Bronchial epithelial cell (primary cell): Measurements from ENCODE around the gene TCEA2. TPM values are rescaled to one million over a fixed set of nuclear protein-coding genes. Genes with fewer than 3 reads are reported as not detected.

Source experiments
- DNase-seq: peaks from one replicate; pipeline ENCODE4 v3.0.0-alpha.2; 2010; ENCODE audit warnings: low read depth
- FAIRE-seq: peaks from 2 replicates; lab custom pipeline; 2011; peaks lifted over from hg19 to GRCh38; lab: Jason Lieb, UNC
- H3K27me3 ChIP-seq: 2 replicates; pipeline ENCODE4 v1.5.1; 2011; ENCODE audit warnings: low read length; ENCODE audit not compliant: control insufficient read depth, insufficient read depth
- H3K36me3 ChIP-seq: 2 replicates; pipeline ENCODE4 v1.5.1; 2011; ENCODE audit warnings: low read length; ENCODE audit not compliant: control insufficient read depth, insufficient read depth
- H3K4me3 ChIP-seq: 2 replicates; pipeline ENCODE4 v1.5.1; 2011; ENCODE audit warnings: mild to moderate bottlenecking, low read depth, low read length, control low read depth
- CTCF ChIP-seq: IDR thresholded peaks from 2 replicates; pipeline ENCODE4 v1.5.1; 2011; ENCODE audit warnings: mild to moderate bottlenecking, moderate library complexity, low read length, control low read depth, inconsistent platforms; ENCODE audit not compliant: insufficient read depth, severe bottlenecking
- total RNA-seq: library from RNA; depleted of rRNA; stranded (reverse); fragments of >200 nt; gene quantifications from 2 replicates; pipeline ENCODE4 v1.2.1, GENCODE V29; 2014

TCEA2 gene
- total RNA-seq, 1 donor from 2014 or later, result 5.5 TPM

DNA sequence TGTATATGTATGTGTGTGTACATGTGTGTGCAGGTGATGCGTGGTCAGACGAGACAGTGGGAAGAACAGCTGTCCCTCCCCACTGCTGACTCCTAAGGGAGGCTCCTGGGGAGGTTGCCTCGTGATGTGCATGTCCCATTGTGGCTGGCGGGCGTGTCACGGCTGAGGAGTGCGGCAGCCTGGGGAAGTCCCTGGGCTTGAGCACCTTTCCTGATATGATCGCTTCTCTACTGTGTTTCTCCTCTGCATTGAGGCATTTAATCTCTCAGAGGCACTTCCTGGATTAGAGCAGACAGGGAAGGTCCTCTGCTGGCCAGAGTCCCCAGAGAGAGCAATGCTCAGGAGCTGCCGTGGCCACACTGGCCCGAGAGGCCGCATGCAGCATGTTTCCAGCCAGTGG, 32.9 kb downstream of the TCEA2 start:
- FAIRE-seq, result no peak
- DNase-seq, result no peak
- peaks cover 7% of the 10 kb centered on the region for H3K27me3 ChIP-seq
- H3K36me3 ChIP-seq, result no peaks in the 10 kb centered on the region
- no peak for TF ChIP-seq CTCF
- H3K4me3 ChIP-seq, result no peak overlapping the region

GRCh38 chr20:64096535-64096934, 33.5 kb downstream of the TCEA2 start:
- DNase-seq (no peak), FAIRE-seq (no peak)
- H3K4me3 ChIP-seq, result no peak overlapping the region
- H3K36me3 ChIP-seq, result no peaks in the 10 kb centered on the region
- no peak for TF ChIP-seq CTCF
- peaks cover 11% of the 10 kb centered on the region for H3K27me3 ChIP-seq

GRCh38 chr20:64098471-64099013, 35.5 kb downstream of the TCEA2 start:
- H3K36me3 ChIP-seq, result no peaks in the 10 kb centered on the region
- FAIRE-seq (no peak), DNase-seq (no peak)
- TF ChIP-seq CTCF, result no peak
- peaks cover 19% of the 10 kb centered on the region for H3K27me3 ChIP-seq
- no peak overlapping the region for H3K4me3 ChIP-seq

GRCh38 chr20:64099086-64099786, 36.2 kb downstream of the TCEA2 start:
- H3K36me3 ChIP-seq, result no peaks in the 10 kb centered on the region
- no peak overlapping the region for H3K4me3 ChIP-seq
- no peak for TF ChIP-seq CTCF
- H3K27me3 ChIP-seq, result peaks cover 19% of the 10 kb centered on the region
- DNase-seq, result no peak
- no peak for FAIRE-seq

- DNase-seq (no peak), FAIRE-seq (no peak)
- Histone ChIP-seq H3K36me3 (no peaks in the 10 kb centered on the region), H3K4me3 (no peak overlapping the region), H3K27me3 (peaks cover 19% of the 10 kb centered on the region)
- no peak for TF ChIP-seq CTCF
Observed at GRCh38 chr20:64099880-64100565, 37.0 kb downstream of the TCEA2 start.

DNA sequence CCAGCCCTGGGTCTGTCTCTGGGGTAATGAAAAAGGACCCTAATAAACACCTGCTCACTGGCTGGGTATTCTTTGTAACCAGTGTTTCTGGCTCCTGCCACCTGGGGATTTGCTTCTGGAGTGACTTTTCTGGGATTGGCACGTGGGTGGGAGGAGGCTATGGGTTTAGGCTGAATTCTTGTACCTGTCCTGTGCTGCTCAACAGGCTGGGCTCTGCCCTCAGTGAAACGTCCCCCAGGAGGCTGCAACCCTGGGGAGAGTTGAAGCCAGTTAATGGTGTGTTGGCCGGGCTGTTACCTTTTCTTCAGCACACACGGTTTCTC, 37.5 kb downstream of the TCEA2 start:
- DNase-seq (no peak), FAIRE-seq (no peak)
- H3K36me3 ChIP-seq, result no peaks in the 10 kb centered on the region
- H3K4me3 ChIP-seq, result no peak overlapping the region
- peaks cover 19% of the 10 kb centered on the region for H3K27me3 ChIP-seq
- no peak for TF ChIP-seq CTCF
